Measurements from ENCODE around the gene GRIK4.

The GRIK4 gene

GRCh38 chr11:120985718-120986569 is 474.4 kb downstream of the GRIK4 start:
- peak; percentile 26 for TF ChIP-seq CTCF (conservative IDR thresholded peaks at IDR 0.05; ENCODE audit: low read depth, low read length)
- H3K4me3 ChIP-seq (ENCODE audit: low read length), result peak overlapping the region; percentile 36
- no peak for DNase-seq (ENCODE audit: low read depth)

GRCh38 chr11:120988603-120989002 is 477.1 kb downstream of the GRIK4 start:
- no peak for TF ChIP-seq CTCF (conservative IDR thresholded peaks at IDR 0.05; ENCODE audit: low read depth, low read length)
- DNase-seq (ENCODE audit: low read depth), result no peak
- H3K4me3 ChIP-seq (ENCODE audit: low read length), result no peak overlapping the region

- TF ChIP-seq CTCF (conservative IDR thresholded peaks at IDR 0.05; ENCODE audit: low read depth, low read length), result no peak
- no peak for DNase-seq (ENCODE audit: low read depth)
- H3K4me3 ChIP-seq (ENCODE audit: low read length), result no peak overlapping the region
Measured at GRCh38 chr11:120991830-120992686, 480.5 kb downstream of the GRIK4 start.

- DNase-seq (ENCODE audit: low read depth), result no peak
- no peak overlapping the region for H3K4me3 ChIP-seq (ENCODE audit: low read length)
- TF ChIP-seq CTCF (conservative IDR thresholded peaks at IDR 0.05; ENCODE audit: low read depth, low read length), result no peak
Measured at GRCh38 chr11:120994091-120994859, 482.7 kb downstream of the GRIK4 start.

GRCh38 chr11:120995184-120995583 is 483.6 kb downstream of the GRIK4 start:
- no peak for DNase-seq (ENCODE audit: low read depth)
- TF ChIP-seq CTCF (conservative IDR thresholded peaks at IDR 0.05; ENCODE audit: low read depth, low read length), result no peak

GRCh38 chr11:120996973-120997372 is 485.4 kb downstream of the GRIK4 start:
- DNase-seq (ENCODE audit: low read depth), result no peak
- H3K4me3 ChIP-seq (ENCODE audit: low read length), result no peak overlapping the region
- TF ChIP-seq CTCF (conservative IDR thresholded peaks at IDR 0.05; ENCODE audit: low read depth, low read length), result no peak

More at GRCh38 chr11:120995184-120995583, 483.6 kb downstream of the GRIK4 start:
- no peak overlapping the region for H3K4me3 ChIP-seq (ENCODE audit: low read length)

Data from retinal pigment epithelial cell (primary cell).